22Rv1 (cell line): ENCODE measurements around the gene MAGEA1.

Experiments
- CTCF ChIP-seq: fragments of 450-650 bp; IDR thresholded peaks from 2 replicates; pipeline ENCODE4 v1.5.1; 2017; ENCODE audit warnings: mild to moderate bottlenecking
- ZFX ChIP-seq: fragments of 450-650 bp; IDR thresholded peaks from 2 replicates; pipeline ENCODE4 v1.6.1; 2017; ENCODE audit warnings: antibody characterized with exemption, borderline replicate concordance

- TF ChIP-seq CTCF, result no peak
- TF ChIP-seq ZFX, result no peak
These were observed 47.5 kb downstream of the MAGEA1 start for GRCh38 chrX:153226344-153227185.
